HEK293 (cell line): Measurements from ENCODE around the gene RHCG.

ENCODE experiments used
- CTCF ChIA-PET: fragments of 350-600 bp; formaldehyde crosslinking; extraction: SDS; loops from one replicate; lab custom pipeline; 2021; ENCODE audit warnings: antibody characterized with exemption; lab: Yijun Ruan, JAX
- POLR2A ChIA-PET: fragments of 300-600 bp; formaldehyde crosslinking; extraction: SDS; loops from one replicate; lab custom pipeline; 2020; ENCODE audit warnings: antibody characterized with exemption, inconsistent platforms; lab: Yijun Ruan, JAX
- H3K27ac ChIP-seq: fragments of 200-500 bp; sonication (Bioruptor generic); 2 replicates; pipeline ENCODE4 v1.5.1; 2014; ENCODE audit warnings: low read depth, low read length, control low read depth, inconsistent platforms; ENCODE audit errors: extremely low read depth
- H3K36me3 ChIP-seq, 2 experiments: fragments of 200-500 bp in 1 of 2; sonication (Bioruptor generic) in 1 of 2; 1 replicate in 1 of 2; 2 replicates in 1 of 2; pipeline ENCODE4 v1.5.1; 2014 to 2017; ENCODE audit warnings: inconsistent platforms in 2 of 2, low read length in 2 of 2; ENCODE audit not compliant: control insufficient read depth in 2 of 2, insufficient read depth in 1 of 2
- H3K4me1 ChIP-seq: fragments of 200-500 bp; sonication (Bioruptor generic); 2 replicates; pipeline ENCODE4 v1.5.1; 2014; ENCODE audit warnings: mild to moderate bottlenecking, low read length, inconsistent platforms; ENCODE audit not compliant: control insufficient read depth, insufficient read depth
- H3K4me3 ChIP-seq: 2 replicates; pipeline ENCODE4 v1.5.1; 2011; ENCODE audit warnings: low read depth, mild to moderate bottlenecking, control low read depth, low read length, moderate library complexity
- H3K9me3 ChIP-seq: fragments of 200-500 bp; sonication (Bioruptor generic); 2 replicates; pipeline ENCODE4 v1.5.1; 2014; ENCODE audit warnings: low read depth, low read length, inconsistent platforms; ENCODE audit not compliant: control insufficient read depth, insufficient read depth
- GLIS2 ChIP-seq: fragments of 450-650 bp; formaldehyde crosslinking; IDR thresholded peaks from 2 replicates; pipeline ENCODE4 v1.5.1; 2016; ENCODE audit warnings: missing biosample characterization, missing genetic modification characterization
- PRDM10 ChIP-seq: fragments of 450-650 bp; formaldehyde crosslinking; IDR thresholded peaks from 2 replicates; pipeline ENCODE4 v1.5.1; 2016; ENCODE audit warnings: missing biosample characterization, missing genetic modification characterization
- REPIN1 ChIP-seq: fragments of 450-650 bp; formaldehyde crosslinking; IDR thresholded peaks from 2 replicates; pipeline ENCODE4 v1.5.1; 2017; ENCODE audit warnings: missing biosample characterization, missing genetic modification characterization, low read depth
- ZFP69B ChIP-seq: fragments of 450-650 bp; formaldehyde crosslinking; IDR thresholded peaks from 2 replicates; pipeline ENCODE4 v1.5.1; 2016; ENCODE audit warnings: missing biosample characterization, missing genetic modification characterization
- ZNF146 ChIP-seq: fragments of 450-650 bp; formaldehyde crosslinking; IDR thresholded peaks from 2 replicates; pipeline ENCODE4 v1.5.1; 2016; ENCODE audit warnings: missing biosample characterization, missing genetic modification characterization
- ZNF157 ChIP-seq: fragments of 450-650 bp; formaldehyde crosslinking; IDR thresholded peaks from 2 replicates; pipeline ENCODE4 v1.5.1; 2016; ENCODE audit warnings: missing biosample characterization, missing genetic modification characterization
- ZNF214 ChIP-seq: fragments of 450-650 bp; formaldehyde crosslinking; IDR thresholded peaks from 2 replicates; pipeline ENCODE4 v1.5.1; 2017; ENCODE audit warnings: missing biosample characterization, mild to moderate bottlenecking, missing genetic modification characterization, borderline replicate concordance
- ZNF391 ChIP-seq: fragments of 450-650 bp; formaldehyde crosslinking; IDR thresholded peaks from 2 replicates; pipeline ENCODE4 v1.5.1; 2016; ENCODE audit warnings: low read depth, missing biosample characterization, missing genetic modification characterization, borderline replicate concordance
- ZNF394 ChIP-seq: fragments of 450-650 bp; formaldehyde crosslinking; IDR thresholded peaks from 2 replicates; pipeline ENCODE4 v1.5.1; 2016; ENCODE audit warnings: missing biosample characterization, missing genetic modification characterization, mild to moderate bottlenecking, moderate library complexity, borderline replicate concordance
- ZNF404 ChIP-seq: fragments of 450-650 bp; formaldehyde crosslinking; IDR thresholded peaks from 2 replicates; pipeline ENCODE4 v1.5.1; 2017; ENCODE audit warnings: missing biosample characterization, missing genetic modification characterization
- ZNF426 ChIP-seq: fragments of 450-650 bp; formaldehyde crosslinking; IDR thresholded peaks from 2 replicates; pipeline ENCODE4 v1.5.1; 2017; ENCODE audit warnings: missing biosample characterization, missing genetic modification characterization, mild to moderate bottlenecking, inconsistent platforms, moderate library complexity
- ZNF518A ChIP-seq: fragments of 450-650 bp; formaldehyde crosslinking; conservative IDR thresholded peaks from 2 replicates; pipeline ENCODE4 v1.5.1; 2016; ENCODE audit warnings: low read depth, missing biosample characterization, missing genetic modification characterization
- ZNF521 ChIP-seq: fragments of 450-650 bp; formaldehyde crosslinking; IDR thresholded peaks from 2 replicates; pipeline ENCODE4 v1.5.1; 2017; ENCODE audit warnings: missing biosample characterization, mild to moderate bottlenecking, missing genetic modification characterization
- ZNF621 ChIP-seq: fragments of 450-650 bp; formaldehyde crosslinking; IDR thresholded peaks from 2 replicates; pipeline ENCODE4 v1.5.1; 2017; ENCODE audit warnings: missing biosample characterization, missing genetic modification characterization
- ZNF692 ChIP-seq: fragments of 450-650 bp; formaldehyde crosslinking; IDR thresholded peaks from 2 replicates; pipeline ENCODE4 v1.5.1; 2016; ENCODE audit warnings: missing biosample characterization, missing genetic modification characterization
- ZNF707 ChIP-seq: fragments of 450-650 bp; formaldehyde crosslinking; IDR thresholded peaks from 2 replicates; pipeline ENCODE4 v1.5.1; 2016; ENCODE audit warnings: missing biosample characterization, missing genetic modification characterization
- ZNF843 ChIP-seq: fragments of 450-650 bp; formaldehyde crosslinking; IDR thresholded peaks from 2 replicates; pipeline ENCODE4 v1.5.1; 2016; ENCODE audit warnings: missing biosample characterization, missing genetic modification characterization

Gene RHCG

GRCh38 chr15:89455535-89455934, 40.8 kb downstream of the RHCG start:
- no peaks in the 10 kb centered on the region for H3K36me3 ChIP-seq
- no peaks in the 10 kb centered on the region for H3K9me3 ChIP-seq
- POLR2A ChIA-PET = no interaction called here
- no peak overlapping the region for H3K4me3 ChIP-seq
- no peak overlapping the region for H3K27ac ChIP-seq
- TF ChIP-seq REPIN1 (no peak), ZNF707 (tag by site-specific recombination) (no peak), ZNF157 (tag by site-specific recombination) (no peak), ZNF692 (tag by site-specific recombination) (no peak), ZNF404 (tag by site-specific recombination) (no peak), ZNF621 (tag by site-specific recombination) (no peak), ZNF843 (tag by site-specific recombination) (no peak), PRDM10 (tag by site-specific recombination) (no peak), ZNF214 (tag by site-specific recombination) (no peak), ZFP69B (tag by site-specific recombination) (no peak), ZNF521 (no peak), ZNF518A (tag by site-specific recombination) (no peak), GLIS2 (tag by site-specific recombination) (no peak), ZNF391 (tag by site-specific recombination) (no peak), ZNF426 (tag by site-specific recombination) (no peak), ZNF394 (no peak), ZNF146 (tag by site-specific recombination) (no peak)
- CTCF ChIA-PET = interaction anchor here (1.2 to 4.7 kb wide), 3 partner anchors 12 to 97 kb away, joined by 9 to 62 read pairs (median 18); no protein-coding TSS in a partner anchor
- peaks cover 9% of the 10 kb centered on the region for H3K4me1 ChIP-seq
